Neural progenitor cell (in vitro differentiated cells): Measurements from ENCODE around the gene TDRD9.

ENCODE experiments used
- CTCF ChIP-seq: fragments of 200-600 bp; sonication (generic); IDR thresholded peaks from 2 replicates; pipeline ENCODE4 v1.5.1; 2017; ENCODE audit warnings: antibody characterized with exemption, mild to moderate bottlenecking
- EZH2 ChIP-seq: fragments of 200-600 bp; sonication (generic); IDR thresholded peaks from 2 replicates; pipeline ENCODE4 v1.6.1; 2017; ENCODE audit warnings: antibody characterized with exemption, mild to moderate bottlenecking, moderate library complexity
- EZH2phosphoT487 ChIP-seq: fragments of 200-600 bp; sonication (generic); IDR thresholded peaks from 2 replicates; pipeline ENCODE4 v1.6.1; 2017; ENCODE audit warnings: antibody characterized with exemption

GRCh38 chr14:104062281-104062680, 134.0 kb downstream of the TDRD9 start:
- TF ChIP-seq CTCF (no peak), EZH2 (no peak), EZH2phosphoT487 (no peak)
